Colonic mucosa (tissue), 4 donors: ENCODE results near the gene IL18R1. TPM values are rescaled to one million over a fixed set of nuclear protein-coding genes. Genes with fewer than 3 reads are reported as not detected.

Experiments used
- DNase-seq: peaks from one replicate; pipeline ENCODE4 v3.0.0-alpha.2; 2020
- H3K27ac ChIP-seq: fragments of 200-600 bp; one replicate; pipeline ENCODE4 v1.8.0; 2021
- H3K27me3 ChIP-seq: fragments of 200-600 bp; one replicate; pipeline ENCODE4 v1.8.0; 2021
- H3K36me3 ChIP-seq: fragments of 200-600 bp; one replicate; pipeline ENCODE4 v1.8.0; 2021
- H3K4me1 ChIP-seq: fragments of 200-600 bp; one replicate; pipeline ENCODE4 v1.8.0; 2021; ENCODE audit warnings: mild to moderate bottlenecking
- H3K4me3 ChIP-seq: fragments of 200-600 bp; one replicate; pipeline ENCODE4 v1.8.0; 2021
- H3K9ac ChIP-seq, 2 donors: one replicate each; pipeline ENCODE4 v1.7.0; 2013; ENCODE audit warnings: control low read depth in 2 of 2, low read depth in 2 of 2, low read length in 2 of 2
- H3K9me3 ChIP-seq: fragments of 200-600 bp; one replicate; pipeline ENCODE4 v1.8.0; 2021
- CTCF ChIP-seq: fragments of 200-600 bp; IDR thresholded peaks from one replicate; pipeline ENCODE4 v1.8.0; 2022; ENCODE audit warnings: antibody characterized with exemption, mild to moderate bottlenecking
- intact Hi-C: fragments of 100-400 bp; cut with DNase I; formaldehyde crosslinking; loops from one replicate; pipeline ENCODE4 v1.14.1; 2022
- total RNA-seq, 2 donors: library from RNA; stranded (reverse); fragmentation: NEBNext Ultra II Directional in 1 of 2; extraction: Animal tissue kit (Norgen Biotek cat#: 25700) in 1 of 2; gene quantifications; one replicate each; pipeline ENCODE4 v1.2.1, GENCODE V29; 2021
- donor health status: healthy.
- donor health status: DM: no; HTN: no; CAD: no.
- donor health status: DM: no; HTN: no; CAD: no.

The IL18R1 gene
- total RNA-seq, 2 donors from 2014 or later = 1.1 to 3.0 TPM

- Histone ChIP-seq H3K9ac (no peak overlapping the region), H3K27ac (no peak overlapping the region), H3K4me1 (no peaks in the 10 kb centered on the region), H3K27me3 (no peaks in the 10 kb centered on the region), H3K9me3 (no peaks in the 10 kb centered on the region), H3K4me3 (no peak overlapping the region), H3K36me3 (no peaks in the 10 kb centered on the region)
- intact Hi-C loops = no loop called here
- no peak for DNase-seq
- TF ChIP-seq CTCF = no peak
Observed at GRCh38 chr2:102392096-102392495, 36.5 kb downstream of the IL18R1 start.

GRCh38 chr2:102392942-102393341 is 37.3 kb downstream of the IL18R1 start:
- Histone ChIP-seq H3K27ac (no peak overlapping the region), H3K4me3 (no peak overlapping the region), H3K9me3 (no peaks in the 10 kb centered on the region), H3K27me3 (no peaks in the 10 kb centered on the region), H3K9ac (no peak overlapping the region), H3K36me3 (no peaks in the 10 kb centered on the region), H3K4me1 (no peaks in the 10 kb centered on the region)
- DNase-seq = no peak
- no peak for TF ChIP-seq CTCF
- intact Hi-C loops = no loop called here

- DNase-seq = no peak
- Histone ChIP-seq H3K27ac (no peak overlapping the region), H3K36me3 (no peaks in the 10 kb centered on the region), H3K9ac (no peak overlapping the region), H3K4me1 (no peaks in the 10 kb centered on the region), H3K4me3 (no peak overlapping the region), H3K9me3 (no peaks in the 10 kb centered on the region), H3K27me3 (no peaks in the 10 kb centered on the region)
- no peak for TF ChIP-seq CTCF
- intact Hi-C loops = no loop called here
Observed at GRCh38 chr2:102396012-102396411, 40.4 kb downstream of the IL18R1 start.

GRCh38 chr2:102397209-102397608 is 41.6 kb downstream of the IL18R1 start:
- Histone ChIP-seq H3K4me3 (no peak overlapping the region), H3K9me3 (no peaks in the 10 kb centered on the region), H3K4me1 (no peaks in the 10 kb centered on the region), H3K36me3 (no peaks in the 10 kb centered on the region), H3K27ac (no peak overlapping the region), H3K27me3 (no peaks in the 10 kb centered on the region), H3K9ac (no peak overlapping the region)
- TF ChIP-seq CTCF = no peak
- DNase-seq = no peak
- intact Hi-C loops = no loop called here

GRCh38 chr2:102399499-102400141 is 44.0 kb downstream of the IL18R1 start:
- Histone ChIP-seq H3K4me1 (no peaks in the 10 kb centered on the region), H3K36me3 (no peaks in the 10 kb centered on the region), H3K9me3 (no peaks in the 10 kb centered on the region), H3K4me3 (no peak overlapping the region), H3K9ac (no peak overlapping the region), H3K27ac (no peak overlapping the region), H3K27me3 (no peaks in the 10 kb centered on the region)
- no peak for TF ChIP-seq CTCF
- intact Hi-C loops = no loop called here
- no peak for DNase-seq
